ENCODE measurements around the gene KCNJ13.
A peak's percentile ranks its signal among the peaks of the same experiment; 100 is the strongest.

Gene KCNJ13

DNA sequence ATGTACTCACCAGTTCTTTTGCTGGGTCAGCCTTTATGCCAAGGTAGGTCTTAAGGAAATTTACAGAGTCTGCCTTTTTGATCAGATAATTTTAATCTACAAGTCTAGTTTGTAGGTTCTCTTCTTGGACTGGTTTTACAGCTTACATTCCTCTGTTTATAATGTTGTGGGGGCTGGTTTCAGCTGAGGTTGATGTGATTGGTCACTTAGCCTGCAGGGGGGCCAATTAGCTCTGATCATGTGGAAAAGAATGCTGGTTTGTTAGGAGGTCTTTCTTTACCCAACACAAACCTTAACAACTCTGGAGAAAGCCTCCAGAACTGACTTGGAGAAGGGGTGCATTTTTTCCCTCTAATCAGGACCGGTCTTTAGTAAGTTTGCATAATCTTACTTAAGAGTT lies at the start of gene KCNJ13:
KCNJ13 (minus strand) TSS at position 131 of the 400 bp plus-strand sequence. CDS start 5,203 bp downstream, outside the sequence.
- H3K9ac ChIP-seq, result no peak within 1 kb of the TSS
- peak within 1 kb of the TSS; percentile 2 for H3K27ac ChIP-seq
- H3K36me3 ChIP-seq (ENCODE audit: control insufficient read depth, insufficient read depth, low read length), result no peaks in the 10 kb centered on the region
- peaks cover 2% of the 10 kb centered on the region for H3K9me3 ChIP-seq (ENCODE audit: control insufficient read depth, low read length)
- H3K27me3 ChIP-seq (ENCODE audit: control insufficient read depth, insufficient read depth, low read length), result no peaks in the 10 kb centered on the region
- H3K4me3 ChIP-seq (ENCODE audit: low read depth, low read length), result peak within 1 kb of the TSS; percentile 70
- no peak within 1 kb of the TSS for H2AFZ ChIP-seq
- TF ChIP-seq, protein P1, sequence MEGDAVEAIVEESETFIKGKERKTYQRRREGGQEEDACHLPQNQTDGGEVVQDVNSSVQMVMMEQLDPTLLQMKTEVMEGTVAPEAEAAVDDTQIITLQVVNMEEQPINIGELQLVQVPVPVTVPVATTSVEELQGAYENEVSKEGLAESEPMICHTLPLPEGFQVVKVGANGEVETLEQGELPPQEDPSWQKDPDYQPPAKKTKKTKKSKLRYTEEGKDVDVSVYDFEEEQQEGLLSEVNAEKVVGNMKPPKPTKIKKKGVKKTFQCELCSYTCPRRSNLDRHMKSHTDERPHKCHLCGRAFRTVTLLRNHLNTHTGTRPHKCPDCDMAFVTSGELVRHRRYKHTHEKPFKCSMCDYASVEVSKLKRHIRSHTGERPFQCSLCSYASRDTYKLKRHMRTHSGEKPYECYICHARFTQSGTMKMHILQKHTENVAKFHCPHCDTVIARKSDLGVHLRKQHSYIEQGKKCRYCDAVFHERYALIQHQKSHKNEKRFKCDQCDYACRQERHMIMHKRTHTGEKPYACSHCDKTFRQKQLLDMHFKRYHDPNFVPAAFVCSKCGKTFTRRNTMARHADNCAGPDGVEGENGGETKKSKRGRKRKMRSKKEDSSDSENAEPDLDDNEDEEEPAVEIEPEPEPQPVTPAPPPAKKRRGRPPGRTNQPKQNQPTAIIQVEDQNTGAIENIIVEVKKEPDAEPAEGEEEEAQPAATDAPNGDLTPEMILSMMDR (IDR thresholded peaks at IDR 0.05), result no peak
- peaks cover 13% of the 10 kb centered on the region for H3K4me1 ChIP-seq
- H3K4me2 ChIP-seq (ENCODE audit: low read length), result peak within 1 kb of the TSS; percentile 77
- no peaks in the 10 kb centered on the region for H3K79me2 ChIP-seq

DNA sequence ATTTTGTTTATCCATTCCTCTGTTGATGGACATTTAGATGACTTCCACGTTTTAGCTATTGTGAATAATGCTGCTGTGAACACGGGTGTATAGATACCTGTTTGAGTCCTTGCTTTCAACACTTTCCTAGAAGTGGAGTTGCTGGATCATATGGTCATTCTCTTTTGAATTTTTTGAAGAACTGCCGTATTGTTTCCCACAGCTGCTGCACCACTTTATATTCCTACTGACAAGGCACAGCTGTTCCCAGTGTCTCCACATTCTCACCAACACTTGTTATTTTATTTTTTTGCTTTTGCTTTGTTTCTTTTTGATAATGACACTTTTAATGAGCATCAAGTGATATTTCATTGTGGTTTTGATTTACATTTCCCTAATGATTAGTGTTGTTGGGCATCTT lies 41.4 kb upstream of the KCNJ13 start:
- Histone ChIP-seq H3K27ac (no peak overlapping the region), H3K36me3 (ENCODE audit: control insufficient read depth, insufficient read depth, low read length) (no peaks in the 10 kb centered on the region), H3K4me2 (ENCODE audit: low read length) (peak overlapping the region; percentile 76), H3K27me3 (ENCODE audit: control insufficient read depth, insufficient read depth, low read length) (no peaks in the 10 kb centered on the region), H3K79me2 (no peaks in the 10 kb centered on the region), H3K9me3 (ENCODE audit: control insufficient read depth, low read length) (no peaks in the 10 kb centered on the region), H3K4me3 (ENCODE audit: low read depth, low read length) (peak overlapping the region; percentile 59), H3K9ac (no peak overlapping the region), H3K4me1 (peaks cover 13% of the 10 kb centered on the region), H2AFZ (no peak overlapping the region)
- TF ChIP-seq, protein P1 (IDR thresholded peaks at IDR 0.05), result no peak

DNA sequence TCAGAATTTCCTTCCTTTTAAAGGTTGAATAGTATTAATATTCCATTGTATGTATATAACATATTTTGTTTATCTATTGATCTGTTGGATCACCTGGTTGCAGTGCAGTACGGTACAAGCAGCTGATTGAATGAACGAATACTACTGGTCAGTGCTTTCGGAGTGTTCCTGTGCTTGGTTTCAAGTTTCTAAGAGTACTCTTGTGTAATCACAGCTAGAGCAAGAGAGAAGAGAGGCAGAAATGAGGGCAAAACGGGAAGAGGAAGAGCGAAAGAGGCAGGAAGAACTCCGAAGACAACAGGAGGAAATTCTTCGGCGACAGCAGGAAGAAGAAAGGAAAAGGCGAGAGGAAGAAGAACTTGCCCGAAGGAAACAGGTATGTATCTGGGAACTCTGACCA lies 40.3 kb upstream of the KCNJ13 start:
- peak overlapping the region; percentile 76 for H3K4me2 ChIP-seq (ENCODE audit: low read length)
- TF ChIP-seq, protein P1 (IDR thresholded peaks at IDR 0.05), result no peak
- no peak overlapping the region for H3K9ac ChIP-seq
- no peaks in the 10 kb centered on the region for H3K9me3 ChIP-seq (ENCODE audit: control insufficient read depth, low read length)
- peaks cover 13% of the 10 kb centered on the region for H3K4me1 ChIP-seq
- H3K79me2 ChIP-seq, result no peaks in the 10 kb centered on the region
- H2AFZ ChIP-seq, result peak overlapping the region; percentile 31
- H3K4me3 ChIP-seq (ENCODE audit: low read depth, low read length), result peak overlapping the region; percentile 59
- H3K27ac ChIP-seq, result peak overlapping the region; percentile 50
- H3K27me3 ChIP-seq (ENCODE audit: control insufficient read depth, insufficient read depth, low read length), result no peaks in the 10 kb centered on the region
- H3K36me3 ChIP-seq (ENCODE audit: control insufficient read depth, insufficient read depth, low read length), result no peaks in the 10 kb centered on the region

DNA sequence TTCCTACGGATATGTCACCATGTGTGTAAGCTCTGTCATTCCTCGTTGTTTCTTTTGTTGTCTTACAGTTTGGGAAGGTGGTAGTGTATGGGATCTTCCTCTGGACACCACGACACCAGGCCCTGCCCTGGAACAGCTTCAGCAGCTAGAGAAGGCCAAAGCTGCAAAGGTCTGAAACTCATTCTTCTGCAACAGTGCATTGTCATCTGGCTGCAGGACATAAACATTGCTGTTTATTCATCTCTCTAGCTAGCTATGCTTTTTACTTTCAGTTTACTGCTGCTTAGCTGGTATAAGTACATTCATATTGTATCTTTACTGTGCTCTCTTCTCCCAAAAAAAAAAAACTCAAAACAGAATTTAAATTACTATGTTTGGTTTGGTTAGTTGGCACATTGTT lies 39.2 kb upstream of the KCNJ13 start:
- no peaks in the 10 kb centered on the region for H3K79me2 ChIP-seq
- H2AFZ ChIP-seq, result no peak overlapping the region
- no peaks in the 10 kb centered on the region for H3K36me3 ChIP-seq (ENCODE audit: control insufficient read depth, insufficient read depth, low read length)
- H3K9ac ChIP-seq, result no peak overlapping the region
- H3K4me2 ChIP-seq (ENCODE audit: low read length), result peak overlapping the region; percentile 32
- H3K27ac ChIP-seq, result no peak overlapping the region
- no peaks in the 10 kb centered on the region for H3K27me3 ChIP-seq (ENCODE audit: control insufficient read depth, insufficient read depth, low read length)
- H3K4me3 ChIP-seq (ENCODE audit: low read depth, low read length), result no peak overlapping the region
- TF ChIP-seq, protein P1 (IDR thresholded peaks at IDR 0.05), result no peak
- peaks cover 13% of the 10 kb centered on the region for H3K4me1 ChIP-seq
- H3K9me3 ChIP-seq (ENCODE audit: control insufficient read depth, low read length), result no peaks in the 10 kb centered on the region

DNA sequence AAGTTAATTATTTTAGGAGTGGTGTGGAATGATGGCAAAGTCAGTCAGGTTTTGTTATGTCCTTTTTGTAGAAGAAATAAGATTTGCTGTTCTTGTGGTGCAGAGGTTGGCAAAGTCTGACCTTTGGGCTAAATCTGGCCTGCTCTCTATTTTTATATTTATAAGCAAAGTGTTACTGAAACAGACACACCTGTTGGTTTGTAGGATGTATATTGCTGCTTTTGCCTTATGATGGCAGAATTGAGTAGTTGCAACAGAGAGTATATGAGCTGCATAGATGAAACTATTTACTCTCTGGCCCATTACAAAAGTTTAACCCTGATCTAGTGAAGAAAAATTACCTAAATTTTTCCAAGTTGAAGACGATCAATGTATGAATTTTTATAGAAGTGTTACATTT lies 34.1 kb upstream of the KCNJ13 start:
- H3K4me1 ChIP-seq, result no peaks in the 10 kb centered on the region
- H3K27me3 ChIP-seq (ENCODE audit: control insufficient read depth, insufficient read depth, low read length), result no peaks in the 10 kb centered on the region
- H3K79me2 ChIP-seq, result no peaks in the 10 kb centered on the region
- H3K36me3 ChIP-seq (ENCODE audit: control insufficient read depth, insufficient read depth, low read length), result no peaks in the 10 kb centered on the region
- no peak overlapping the region for H3K27ac ChIP-seq
- no peak overlapping the region for H2AFZ ChIP-seq
- no peak overlapping the region for H3K4me2 ChIP-seq (ENCODE audit: low read length)
- H3K9me3 ChIP-seq (ENCODE audit: control insufficient read depth, low read length), result no peaks in the 10 kb centered on the region
- H3K9ac ChIP-seq, result no peak overlapping the region
- no peak overlapping the region for H3K4me3 ChIP-seq (ENCODE audit: low read depth, low read length)
- TF ChIP-seq, protein P1 (IDR thresholded peaks at IDR 0.05), result no peak

Data from parathyroid adenoma (tissue), 2 donors.